Activated CD4-positive, alpha-beta T cell treated with anti-CD3 and anti-CD28 coated beads for 4 hours (primary cell): ENCODE data around the gene DAZAP2.
A peak's percentile ranks its signal among the peaks of the same experiment; 100 is the strongest.
"Not testable (repeated sequence)": the region's sequence is repeated elsewhere in the genome, so short reads cannot be mapped to it uniquely, and the experiment has no call there.

ENCODE experiments used
- DNase-seq, 2 donors: peaks; one replicate each; pipeline ENCODE4 v3.0.0-alpha.2; 2020

Gene DAZAP2

GRCh38 chr12:51217133-51217967 lies 21.3 kb upstream of the DAZAP2 start:
- peak; percentile 31 to 55 for DNase-seq

- peak; percentile 68 to 74 for DNase-seq
These were observed 20.5 kb upstream of the DAZAP2 start, which contains the start of gene POU6F1 for GRCh38 chr12:51217968-51218606. POU6F1 (minus strand) TSS chr12:51218062; CDS start chr12:51206836, 11,226 bp downstream.

- DNase-seq, result no peak
These were observed 19.9 kb upstream of the DAZAP2 start for GRCh38 chr12:51218607-51219161.

- DNase-seq, result no peak
These were observed 19.3 kb upstream of the DAZAP2 start for GRCh38 chr12:51219322-51219721.

- DNase-seq, result not testable (repeated sequence)
These were observed 18.8 kb upstream of the DAZAP2 start for GRCh38 chr12:51219857-51220256.

- DNase-seq, result no peak
These were observed 16.2 kb upstream of the DAZAP2 start for GRCh38 chr12:51222461-51222860.

- no peak for DNase-seq
These were observed 14.0 kb upstream of the DAZAP2 start for GRCh38 chr12:51224625-51225024.

- no peak for DNase-seq
These were observed 13.4 kb upstream of the DAZAP2 start for GRCh38 chr12:51225234-51225633.

- DNase-seq, result no peak
These were observed 12.9 kb upstream of the DAZAP2 start for GRCh38 chr12:51225771-51226170.

- DNase-seq, result not testable (repeated sequence)
These were observed 11.5 kb upstream of the DAZAP2 start for GRCh38 chr12:51227112-51227511.

- DNase-seq, result no peak
These were observed 10.7 kb upstream of the DAZAP2 start for GRCh38 chr12:51227962-51228361.

GRCh38 chr12:51229116-51229809 lies 9.4 kb upstream of the DAZAP2 start:
- DNase-seq, result no peak

- no peak for DNase-seq
These were observed 6.0 kb upstream of the DAZAP2 start for GRCh38 chr12:51232642-51233041.

- no peak for DNase-seq
These were observed 4.1 kb upstream of the DAZAP2 start for GRCh38 chr12:51234530-51234929.

GRCh38 chr12:51238037-51238509 lies 553 bp upstream of the DAZAP2 start:
- no peak for DNase-seq

GRCh38 chr12:51240971-51241370 lies 2.3 kb downstream of the DAZAP2 start:
- DNase-seq, result no peak

- DNase-seq, result no peak
These were observed 3.5 kb downstream of the DAZAP2 start for GRCh38 chr12:51242120-51242519.

- no peak for DNase-seq
These were observed 4.2 kb downstream of the DAZAP2 start for GRCh38 chr12:51242876-51243275.

GRCh38 chr12:51244269-51244668 lies 5.6 kb downstream of the DAZAP2 start:
- DNase-seq, result no peak

- DNase-seq, result no peak
These were observed 7.0 kb downstream of the DAZAP2 start for GRCh38 chr12:51245476-51246253.

GRCh38 chr12:51246254-51246853 lies 7.7 kb downstream of the DAZAP2 start:
- peak; percentile 36 to 44 for DNase-seq
